HEK293 (cell line): ENCODE measurements around the gene IFI27L1.
A peak's percentile ranks its signal among the peaks of the same experiment; 100 is the strongest.

Experiments used
- CTCF ChIA-PET: fragments of 350-600 bp; formaldehyde crosslinking; extraction: SDS; loops from one replicate; lab custom pipeline; 2021; ENCODE audit warnings: antibody characterized with exemption; lab: Yijun Ruan, JAX
- POLR2A ChIA-PET: fragments of 300-600 bp; formaldehyde crosslinking; extraction: SDS; loops from one replicate; lab custom pipeline; 2020; ENCODE audit warnings: antibody characterized with exemption, inconsistent platforms; lab: Yijun Ruan, JAX
- H3K27ac ChIP-seq: fragments of 200-500 bp; sonication (Bioruptor generic); 2 replicates; pipeline ENCODE4 v1.5.1; 2014; ENCODE audit warnings: low read depth, low read length, control low read depth, inconsistent platforms; ENCODE audit errors: extremely low read depth
- H3K36me3 ChIP-seq, 2 experiments: fragments of 200-500 bp in 1 of 2; sonication (Bioruptor generic) in 1 of 2; 1 replicate in 1 of 2; 2 replicates in 1 of 2; pipeline ENCODE4 v1.5.1; 2014 to 2017; ENCODE audit warnings: inconsistent platforms in 2 of 2, low read length in 2 of 2; ENCODE audit not compliant: control insufficient read depth in 2 of 2, insufficient read depth in 1 of 2
- H3K4me1 ChIP-seq: fragments of 200-500 bp; sonication (Bioruptor generic); 2 replicates; pipeline ENCODE4 v1.5.1; 2014; ENCODE audit warnings: mild to moderate bottlenecking, low read length, inconsistent platforms; ENCODE audit not compliant: control insufficient read depth, insufficient read depth
- H3K4me3 ChIP-seq: 2 replicates; pipeline ENCODE4 v1.5.1; 2011; ENCODE audit warnings: low read depth, mild to moderate bottlenecking, control low read depth, low read length, moderate library complexity
- H3K9me3 ChIP-seq: fragments of 200-500 bp; sonication (Bioruptor generic); 2 replicates; pipeline ENCODE4 v1.5.1; 2014; ENCODE audit warnings: low read depth, low read length, inconsistent platforms; ENCODE audit not compliant: control insufficient read depth, insufficient read depth
- CTCF ChIP-seq: fragments of 450-650 bp; formaldehyde crosslinking; IDR thresholded peaks from 2 replicates; pipeline ENCODE4 v1.5.1; 2016; ENCODE audit warnings: missing biosample characterization, missing genetic modification characterization
- GLIS1 ChIP-seq: fragments of 450-650 bp; formaldehyde crosslinking; IDR thresholded peaks from 2 replicates; pipeline ENCODE4 v1.5.1; 2016; ENCODE audit warnings: missing biosample characterization, missing genetic modification characterization
- KLF7 ChIP-seq: fragments of 450-650 bp; formaldehyde crosslinking; IDR thresholded peaks from 2 replicates; pipeline ENCODE4 v1.5.1; 2016; ENCODE audit warnings: missing biosample characterization, missing genetic modification characterization, borderline replicate concordance
- MYNN ChIP-seq: fragments of 450-650 bp; formaldehyde crosslinking; IDR thresholded peaks from 2 replicates; pipeline ENCODE4 v1.5.1; 2016; ENCODE audit warnings: missing biosample characterization, missing genetic modification characterization, borderline replicate concordance
- PRDM4 ChIP-seq: fragments of 450-650 bp; formaldehyde crosslinking; IDR thresholded peaks from 2 replicates; pipeline ENCODE4 v1.5.1; 2017; ENCODE audit warnings: missing biosample characterization, missing genetic modification characterization
- REST ChIP-seq: fragments of 450-650 bp; formaldehyde crosslinking; IDR thresholded peaks from 2 replicates; pipeline ENCODE4 v1.5.1; 2016; ENCODE audit warnings: missing biosample characterization, missing genetic modification characterization
- SETDB1 ChIP-seq: IDR thresholded peaks from one replicate; pipeline ENCODE4 v1.6.1; 2017; ENCODE audit warnings: mild to moderate bottlenecking, low read length, moderate library complexity, mixed read lengths; ENCODE audit not compliant: insufficient read length
- ZBTB17 ChIP-seq: fragments of 450-650 bp; formaldehyde crosslinking; IDR thresholded peaks from 2 replicates; pipeline ENCODE4 v1.5.1; 2016; ENCODE audit warnings: missing biosample characterization, missing genetic modification characterization
- ZBTB20 ChIP-seq: fragments of 450-650 bp; formaldehyde crosslinking; IDR thresholded peaks from 2 replicates; pipeline ENCODE4 v1.5.1; 2016; ENCODE audit warnings: missing biosample characterization, missing genetic modification characterization
- ZFP3 ChIP-seq: fragments of 450-650 bp; formaldehyde crosslinking; IDR thresholded peaks from 2 replicates; pipeline ENCODE4 v1.5.1; 2016; ENCODE audit warnings: low read depth, missing biosample characterization, missing genetic modification characterization
- ZIC2 ChIP-seq: fragments of 450-650 bp; formaldehyde crosslinking; IDR thresholded peaks from 2 replicates; pipeline ENCODE4 v1.5.1; 2016; ENCODE audit warnings: missing biosample characterization, missing genetic modification characterization
- ZNF2 ChIP-seq: fragments of 450-650 bp; formaldehyde crosslinking; IDR thresholded peaks from 2 replicates; pipeline ENCODE4 v1.5.1; 2016; ENCODE audit warnings: missing biosample characterization, missing genetic modification characterization
- ZNF24 ChIP-seq: fragments of 450-650 bp; formaldehyde crosslinking; IDR thresholded peaks from 2 replicates; pipeline ENCODE4 v1.5.1; 2016; ENCODE audit warnings: missing biosample characterization, missing genetic modification characterization
- ZNF292 ChIP-seq: fragments of 450-650 bp; formaldehyde crosslinking; IDR thresholded peaks from 2 replicates; pipeline ENCODE4 v1.5.1; 2016; ENCODE audit warnings: low read depth, missing biosample characterization, missing genetic modification characterization, borderline replicate concordance
- ZNF366 ChIP-seq: fragments of 450-650 bp; formaldehyde crosslinking; conservative IDR thresholded peaks from 2 replicates; pipeline ENCODE4 v1.5.1; 2016; ENCODE audit warnings: missing biosample characterization, missing genetic modification characterization
- ZNF394 ChIP-seq: fragments of 450-650 bp; formaldehyde crosslinking; IDR thresholded peaks from 2 replicates; pipeline ENCODE4 v1.5.1; 2016; ENCODE audit warnings: missing biosample characterization, missing genetic modification characterization, mild to moderate bottlenecking, moderate library complexity, borderline replicate concordance
- ZNF600 ChIP-seq: fragments of 450-650 bp; formaldehyde crosslinking; IDR thresholded peaks from 2 replicates; pipeline ENCODE4 v1.5.1; 2016; ENCODE audit warnings: missing biosample characterization, missing genetic modification characterization
- ZNF654 ChIP-seq: fragments of 450-650 bp; formaldehyde crosslinking; IDR thresholded peaks from 2 replicates; pipeline ENCODE4 v1.5.1; 2016; ENCODE audit warnings: low read depth, missing biosample characterization, missing genetic modification characterization
- ZSCAN16 ChIP-seq: fragments of 450-650 bp; formaldehyde crosslinking; IDR thresholded peaks from 2 replicates; pipeline ENCODE4 v1.5.1; 2016; ENCODE audit warnings: missing biosample characterization, missing genetic modification characterization
- TF ChIP-seq, protein P1 (sequence below): fragments of 450-650 bp; formaldehyde crosslinking; IDR thresholded peaks from 2 replicates; pipeline ENCODE4 v1.5.1; 2017; ENCODE audit warnings: missing biosample characterization, missing genetic modification characterization
- TF ChIP-seq, protein P2 (sequence below): fragments of 450-650 bp; formaldehyde crosslinking; conservative IDR thresholded peaks from 2 replicates; pipeline ENCODE4 v1.5.1; 2016; ENCODE audit warnings: low read depth, missing biosample characterization, missing genetic modification characterization

The IFI27L1 gene

GRCh38 chr14:94036313-94037167 lies 44.6 kb upstream of the IFI27L1 start:
- H3K27ac ChIP-seq: no peak overlapping the region
- TF ChIP-seq CTCF (peak; percentile 69), KLF7 (tag by site-specific recombination) (no peak), ZNF600 (peak; percentile 69), ZNF2 (tag by site-specific recombination) (0 out of 2 replicates have a peak, but pooled peaks have one; percentile 27), ZNF24 (tag by site-specific recombination) (peak; percentile 70; the same call in 1 of the 2 replicates), REST (tag by site-specific recombination) (no peak), ZNF654 (tag by site-specific recombination) (peak; percentile 56), SETDB1 (no peak), GLIS1 (tag by site-specific recombination) (0 out of 2 replicates have a peak, but pooled peaks have one; percentile 12), ZNF292 (tag by site-specific recombination) (no peak), ZFP3 (no peak), ZIC2 (tag by site-specific recombination) (peak; percentile 81), ZNF394 (tag by site-specific recombination) (no peak), ZBTB17 (tag by site-specific recombination) (peak; percentile 85), ZBTB20 (no peak), PRDM4 (tag by site-specific recombination) (no peak), ZSCAN16 (tag by site-specific recombination) (no peak), MYNN (tag by site-specific recombination) (no peak), ZNF366 (0 out of 2 replicates have a peak, but pooled peaks have one; percentile 16)
- TF ChIP-seq, protein P1, sequence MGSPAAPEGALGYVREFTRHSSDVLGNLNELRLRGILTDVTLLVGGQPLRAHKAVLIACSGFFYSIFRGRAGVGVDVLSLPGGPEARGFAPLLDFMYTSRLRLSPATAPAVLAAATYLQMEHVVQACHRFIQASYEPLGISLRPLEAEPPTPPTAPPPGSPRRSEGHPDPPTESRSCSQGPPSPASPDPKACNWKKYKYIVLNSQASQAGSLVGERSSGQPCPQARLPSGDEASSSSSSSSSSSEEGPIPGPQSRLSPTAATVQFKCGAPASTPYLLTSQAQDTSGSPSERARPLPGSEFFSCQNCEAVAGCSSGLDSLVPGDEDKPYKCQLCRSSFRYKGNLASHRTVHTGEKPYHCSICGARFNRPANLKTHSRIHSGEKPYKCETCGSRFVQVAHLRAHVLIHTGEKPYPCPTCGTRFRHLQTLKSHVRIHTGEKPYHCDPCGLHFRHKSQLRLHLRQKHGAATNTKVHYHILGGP (tag by site-specific recombination): no peak
- TF ChIP-seq, protein P2, sequence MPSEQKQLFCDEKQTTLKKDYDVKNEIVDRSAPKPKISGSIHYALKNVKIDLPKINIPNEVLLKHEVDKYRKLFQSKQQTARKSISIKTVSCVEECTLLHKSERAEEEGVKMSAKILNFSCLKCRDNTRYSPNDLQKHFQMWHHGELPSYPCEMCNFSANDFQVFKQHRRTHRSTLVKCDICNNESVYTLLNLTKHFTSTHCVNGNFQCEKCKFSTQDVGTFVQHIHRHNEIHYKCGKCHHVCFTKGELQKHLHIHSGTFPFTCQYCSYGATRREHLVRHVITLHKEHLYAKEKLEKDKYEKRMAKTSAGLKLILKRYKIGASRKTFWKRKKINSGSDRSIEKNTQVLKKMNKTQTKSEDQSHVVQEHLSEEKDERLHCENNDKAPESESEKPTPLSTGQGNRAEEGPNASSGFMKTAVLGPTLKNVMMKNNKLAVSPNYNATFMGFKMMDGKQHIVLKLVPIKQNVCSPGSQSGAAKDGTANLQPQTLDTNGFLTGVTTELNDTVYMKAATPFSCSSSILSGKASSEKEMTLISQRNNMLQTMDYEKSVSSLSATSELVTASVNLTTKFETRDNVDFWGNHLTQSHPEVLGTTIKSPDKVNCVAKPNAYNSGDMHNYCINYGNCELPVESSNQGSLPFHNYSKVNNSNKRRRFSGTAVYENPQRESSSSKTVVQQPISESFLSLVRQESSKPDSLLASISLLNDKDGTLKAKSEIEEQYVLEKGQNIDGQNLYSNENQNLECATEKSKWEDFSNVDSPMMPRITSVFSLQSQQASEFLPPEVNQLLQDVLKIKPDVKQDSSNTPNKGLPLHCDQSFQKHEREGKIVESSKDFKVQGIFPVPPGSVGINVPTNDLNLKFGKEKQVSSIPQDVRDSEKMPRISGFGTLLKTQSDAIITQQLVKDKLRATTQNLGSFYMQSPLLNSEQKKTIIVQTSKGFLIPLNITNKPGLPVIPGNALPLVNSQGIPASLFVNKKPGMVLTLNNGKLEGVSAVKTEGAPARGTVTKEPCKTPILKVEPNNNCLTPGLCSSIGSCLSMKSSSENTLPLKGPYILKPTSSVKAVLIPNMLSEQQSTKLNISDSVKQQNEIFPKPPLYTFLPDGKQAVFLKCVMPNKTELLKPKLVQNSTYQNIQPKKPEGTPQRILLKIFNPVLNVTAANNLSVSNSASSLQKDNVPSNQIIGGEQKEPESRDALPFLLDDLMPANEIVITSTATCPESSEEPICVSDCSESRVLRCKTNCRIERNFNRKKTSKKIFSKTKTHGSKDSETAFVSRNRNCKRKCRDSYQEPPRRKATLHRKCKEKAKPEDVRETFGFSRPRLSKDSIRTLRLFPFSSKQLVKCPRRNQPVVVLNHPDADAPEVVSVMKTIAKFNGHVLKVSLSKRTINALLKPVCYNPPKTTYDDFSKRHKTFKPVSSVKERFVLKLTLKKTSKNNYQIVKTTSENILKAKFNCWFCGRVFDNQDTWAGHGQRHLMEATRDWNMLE (tag by site-specific recombination): no peak
- H3K4me3 ChIP-seq: no peak overlapping the region
- peaks cover 0 to 15% of the 10 kb centered on the region in 2 experiments; a peak in 1 of 3 replicates for H3K36me3 ChIP-seq
- POLR2A ChIA-PET: interaction anchor here (0.9 kb wide), 1 partner anchor 44 kb away, joined by 5 read pairs; the partner anchor contains the start of genes DDX24 and IFI27L1
- H3K9me3 ChIP-seq: no peaks in the 10 kb centered on the region
- CTCF ChIA-PET: interaction anchor here (0.6 to 3.6 kb wide), 37 partner anchors 8 to 496 kb away, joined by 3 to 46 read pairs (median 6); partner anchors contain the start of genes DDX24, IFI27L1 and OTUB2
- no peaks in the 10 kb centered on the region for H3K4me1 ChIP-seq
